GM21737 (cell line): ENCODE results near the gene BOD1.

ENCODE experiments used
- ATAC-seq: cut with Tn5 transposase; IDR thresholded peaks from one replicate; pipeline ENCODE4 v1.9.1; 2021; ENCODE audit warnings: mild to moderate bottlenecking, moderate library complexity; ENCODE audit not compliant: unreplicated experiment

BOD1 gene

GRCh38 chr5:173581408-173582215 is 34.8 kb downstream of the BOD1 start:
- ATAC-seq, result no peak

- ATAC-seq, result no peak
Measured at GRCh38 chr5:173578947-173579615, 37.4 kb downstream of the BOD1 start.

- no peak for ATAC-seq
Measured at GRCh38 chr5:173577817-173578216, 38.6 kb downstream of the BOD1 start.

GRCh38 chr5:173577166-173577565 is 39.3 kb downstream of the BOD1 start:
- ATAC-seq, result no peak

- no peak for ATAC-seq
Measured at GRCh38 chr5:173575985-173576384, 40.5 kb downstream of the BOD1 start.

- ATAC-seq, result no peak
Measured at GRCh38 chr5:173574983-173575382, 41.5 kb downstream of the BOD1 start.

- ATAC-seq, result no peak
Measured at GRCh38 chr5:173573126-173573960, 43.1 kb downstream of the BOD1 start.

GRCh38 chr5:173572431-173573125 is 43.9 kb downstream of the BOD1 start:
- ATAC-seq, result no peak

- no peak for ATAC-seq
Measured at GRCh38 chr5:173570321-173571090, 45.9 kb downstream of the BOD1 start.

- no peak for ATAC-seq
Measured at GRCh38 chr5:173568703-173569102, 47.7 kb downstream of the BOD1 start.

GRCh38 chr5:173568128-173568527 is 48.3 kb downstream of the BOD1 start:
- ATAC-seq, result no peak

GRCh38 chr5:173567548-173567947 is 48.9 kb downstream of the BOD1 start:
- ATAC-seq, result no peak

- no peak for ATAC-seq
Measured at GRCh38 chr5:173565491-173566072, 50.9 kb downstream of the BOD1 start.

- no peak for ATAC-seq
Measured at GRCh38 chr5:173564106-173564505, 52.3 kb downstream of the BOD1 start.

- no peak for ATAC-seq
Measured at GRCh38 chr5:173563246-173563645, 53.2 kb downstream of the BOD1 start.

GRCh38 chr5:173562451-173562850 is 54.0 kb downstream of the BOD1 start:
- ATAC-seq, result no peak
